HCT116 (cell line): ENCODE results near the gene LTBP4.

Source experiments
- CBX3 ChIP-seq: IDR thresholded peaks from 2 replicates; pipeline ENCODE4 v1.6.1; 2012; ENCODE audit warnings: low read depth
- CEBPB ChIP-seq: IDR thresholded peaks from 2 replicates; pipeline ENCODE4 v1.6.1; 2012; ENCODE audit warnings: low read depth
- EGR1 ChIP-seq: IDR thresholded peaks from 2 replicates; pipeline ENCODE4 v1.6.1; 2012; ENCODE audit warnings: low read depth
- FOSL1 ChIP-seq: IDR thresholded peaks from 2 replicates; pipeline ENCODE4 v1.6.1; 2012; ENCODE audit warnings: low read depth
- JUND ChIP-seq: IDR thresholded peaks from 2 replicates; pipeline ENCODE4 v1.6.1; 2012
- POLR2A ChIP-seq: IDR thresholded peaks from 2 replicates; pipeline ENCODE4 v1.7.0; 2011; ENCODE audit warnings: borderline replicate concordance; ENCODE audit not compliant: insufficient read depth, insufficient read length; ENCODE audit errors: extremely low read depth
- POLR2AphosphoS5 ChIP-seq: IDR thresholded peaks from 2 replicates; pipeline ENCODE4 v1.6.1; 2011; ENCODE audit warnings: mild to moderate bottlenecking, low read depth, low read length, moderate library complexity
- RAD21 ChIP-seq: IDR thresholded peaks from 2 replicates; pipeline ENCODE4 v1.6.1; 2012; ENCODE audit warnings: low read depth, mild to moderate bottlenecking
- SP1 ChIP-seq: IDR thresholded peaks from 2 replicates; pipeline ENCODE4 v1.6.1; 2012; ENCODE audit warnings: low read depth
- YY1 ChIP-seq: IDR thresholded peaks from 2 replicates; pipeline ENCODE4 v1.6.1; 2011; ENCODE audit warnings: low read length, low read depth, moderate library complexity, mild to moderate bottlenecking; ENCODE audit not compliant: insufficient replicate concordance; ENCODE audit errors: extremely low read depth
- ZNF274 ChIP-seq: fragments of 200-500 bp; sonication (Bioruptor generic); IDR thresholded peaks from 2 replicates; pipeline ENCODE4 v1.6.1; 2014; ENCODE audit warnings: mild to moderate bottlenecking, low read depth, low read length, inconsistent platforms
- TF ChIP-seq, protein P1 (sequence below), 3 experiments: fragments of 200-600 bp in 1 of 3; sonication (generic) in 1 of 3; IDR thresholded peaks in 2 of 3; conservative IDR thresholded peaks in 1 of 3; 2 replicates each; pipeline ENCODE4 v1.5.1; 2012 to 2017; ENCODE audit warnings: low read depth in 2 of 3, low read length in 2 of 3, antibody characterized with exemption in 1 of 3, borderline replicate concordance in 1 of 3, control low read depth in 1 of 3, mild to moderate bottlenecking in 1 of 3, mixed read lengths in 1 of 3, mixed run types in 1 of 3, moderate library complexity in 1 of 3; ENCODE audit not compliant: insufficient read depth in 1 of 3
- TF ChIP-seq, protein P2 (sequence below): IDR thresholded peaks from 2 replicates; pipeline ENCODE4 v1.6.1; 2012
- TF ChIP-seq, protein P3 (sequence below): IDR thresholded peaks from 2 replicates; pipeline ENCODE4 v1.6.1; 2012; ENCODE audit warnings: low read depth

DNA sequence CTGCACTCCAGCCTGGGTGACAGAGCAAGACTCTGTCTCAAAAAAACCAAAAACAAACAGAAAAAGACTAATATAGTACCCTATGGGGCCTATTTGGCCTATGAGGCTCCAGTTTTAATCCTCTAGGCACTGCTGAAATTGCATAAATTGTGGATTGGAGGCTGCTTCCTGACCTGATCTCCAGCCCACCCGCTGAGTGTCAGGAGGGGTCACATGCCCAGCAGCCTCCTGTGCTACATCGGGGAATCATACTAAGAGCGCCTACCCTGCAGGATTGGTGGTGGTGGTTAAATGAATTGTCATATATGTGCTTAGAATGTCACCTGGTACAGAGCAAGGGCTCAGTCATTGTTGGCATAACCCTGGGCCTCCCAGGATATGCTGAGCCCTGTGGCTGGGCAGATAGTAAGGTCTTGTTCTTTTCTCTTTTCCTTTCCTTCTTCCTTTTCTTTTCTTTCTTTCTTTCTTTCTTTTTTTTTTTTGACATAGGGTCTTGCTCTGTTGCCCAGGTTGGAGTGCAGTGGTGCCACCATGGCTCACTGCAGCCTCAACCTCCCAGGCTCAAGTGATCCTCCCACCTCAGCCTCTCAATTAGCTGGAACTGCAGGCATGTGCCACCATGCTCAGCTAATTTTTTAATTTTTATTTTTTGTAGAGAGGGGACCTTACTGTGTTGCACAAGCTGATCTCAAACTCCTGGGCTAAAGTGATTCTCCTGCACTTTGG, 31.3 kb downstream of the LTBP4 start:
- TF ChIP-seq, protein P1, sequence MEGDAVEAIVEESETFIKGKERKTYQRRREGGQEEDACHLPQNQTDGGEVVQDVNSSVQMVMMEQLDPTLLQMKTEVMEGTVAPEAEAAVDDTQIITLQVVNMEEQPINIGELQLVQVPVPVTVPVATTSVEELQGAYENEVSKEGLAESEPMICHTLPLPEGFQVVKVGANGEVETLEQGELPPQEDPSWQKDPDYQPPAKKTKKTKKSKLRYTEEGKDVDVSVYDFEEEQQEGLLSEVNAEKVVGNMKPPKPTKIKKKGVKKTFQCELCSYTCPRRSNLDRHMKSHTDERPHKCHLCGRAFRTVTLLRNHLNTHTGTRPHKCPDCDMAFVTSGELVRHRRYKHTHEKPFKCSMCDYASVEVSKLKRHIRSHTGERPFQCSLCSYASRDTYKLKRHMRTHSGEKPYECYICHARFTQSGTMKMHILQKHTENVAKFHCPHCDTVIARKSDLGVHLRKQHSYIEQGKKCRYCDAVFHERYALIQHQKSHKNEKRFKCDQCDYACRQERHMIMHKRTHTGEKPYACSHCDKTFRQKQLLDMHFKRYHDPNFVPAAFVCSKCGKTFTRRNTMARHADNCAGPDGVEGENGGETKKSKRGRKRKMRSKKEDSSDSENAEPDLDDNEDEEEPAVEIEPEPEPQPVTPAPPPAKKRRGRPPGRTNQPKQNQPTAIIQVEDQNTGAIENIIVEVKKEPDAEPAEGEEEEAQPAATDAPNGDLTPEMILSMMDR (IDR thresholded peaks at IDR 0.05 in 2 of 3, conservative IDR thresholded peaks at IDR 0.05 in 1 of 3; ENCODE audit: borderline replicate concordance in 1 of 3, insufficient read depth in 1 of 3, low read depth in 2 of 3, low read length in 2 of 3): no peak
- TF ChIP-seq ZNF274 (no peak), SP1 (no peak), POLR2A (no peak), CBX3 (no peak), FOSL1 (no peak), JUND (no peak), CEBPB (no peak), EGR1 (no peak), POLR2AphosphoS5 (no peak), RAD21 (no peak), YY1 (no peak)
- TF ChIP-seq, protein P2, sequence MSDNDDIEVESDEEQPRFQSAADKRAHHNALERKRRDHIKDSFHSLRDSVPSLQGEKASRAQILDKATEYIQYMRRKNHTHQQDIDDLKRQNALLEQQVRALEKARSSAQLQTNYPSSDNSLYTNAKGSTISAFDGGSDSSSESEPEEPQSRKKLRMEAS: no peak
- TF ChIP-seq, protein P3, sequence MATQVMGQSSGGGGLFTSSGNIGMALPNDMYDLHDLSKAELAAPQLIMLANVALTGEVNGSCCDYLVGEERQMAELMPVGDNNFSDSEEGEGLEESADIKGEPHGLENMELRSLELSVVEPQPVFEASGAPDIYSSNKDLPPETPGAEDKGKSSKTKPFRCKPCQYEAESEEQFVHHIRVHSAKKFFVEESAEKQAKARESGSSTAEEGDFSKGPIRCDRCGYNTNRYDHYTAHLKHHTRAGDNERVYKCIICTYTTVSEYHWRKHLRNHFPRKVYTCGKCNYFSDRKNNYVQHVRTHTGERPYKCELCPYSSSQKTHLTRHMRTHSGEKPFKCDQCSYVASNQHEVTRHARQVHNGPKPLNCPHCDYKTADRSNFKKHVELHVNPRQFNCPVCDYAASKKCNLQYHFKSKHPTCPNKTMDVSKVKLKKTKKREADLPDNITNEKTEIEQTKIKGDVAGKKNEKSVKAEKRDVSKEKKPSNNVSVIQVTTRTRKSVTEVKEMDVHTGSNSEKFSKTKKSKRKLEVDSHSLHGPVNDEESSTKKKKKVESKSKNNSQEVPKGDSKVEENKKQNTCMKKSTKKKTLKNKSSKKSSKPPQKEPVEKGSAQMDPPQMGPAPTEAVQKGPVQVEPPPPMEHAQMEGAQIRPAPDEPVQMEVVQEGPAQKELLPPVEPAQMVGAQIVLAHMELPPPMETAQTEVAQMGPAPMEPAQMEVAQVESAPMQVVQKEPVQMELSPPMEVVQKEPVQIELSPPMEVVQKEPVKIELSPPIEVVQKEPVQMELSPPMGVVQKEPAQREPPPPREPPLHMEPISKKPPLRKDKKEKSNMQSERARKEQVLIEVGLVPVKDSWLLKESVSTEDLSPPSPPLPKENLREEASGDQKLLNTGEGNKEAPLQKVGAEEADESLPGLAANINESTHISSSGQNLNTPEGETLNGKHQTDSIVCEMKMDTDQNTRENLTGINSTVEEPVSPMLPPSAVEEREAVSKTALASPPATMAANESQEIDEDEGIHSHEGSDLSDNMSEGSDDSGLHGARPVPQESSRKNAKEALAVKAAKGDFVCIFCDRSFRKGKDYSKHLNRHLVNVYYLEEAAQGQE: no peak
